GM12878 (cell line): ENCODE results near the gene CCSER1. TPM values are rescaled to one million over a fixed set of nuclear protein-coding genes. Genes with fewer than 3 reads are reported as not detected.

Experiments
- ATAC-seq: fragments of 200-7000 bp; cut with Tn5 transposase; 3 replicates; pipeline ENCODE4 v1.9.1; 2020; ENCODE audit warnings: mild to moderate bottlenecking, moderate library complexity
- BruUV-seq: library from RNA; stranded (reverse); fragments of 400-500 nt; replicated peaks from 2 replicates; lab custom pipeline; 2021; lab: Mats Ljungman, UMichigan
- CTCF ChIA-PET: fragments of 300-600 bp; sonication (Branson Sonifier 250); formaldehyde crosslinking; extraction: SDS; loops from one replicate; lab custom pipeline; 2021; ENCODE audit warnings: inconsistent platforms; lab: Yijun Ruan, JAX
- POLR2A ChIA-PET: fragments of 350-600 bp; formaldehyde crosslinking; extraction: SDS; loops from one replicate; lab custom pipeline; 2021; ENCODE audit warnings: inconsistent platforms; lab: Charles Lee
- RAD21 ChIA-PET: fragments of 300-600 bp; sonication (Branson Sonifier 250); formaldehyde crosslinking; loops from one replicate; lab custom pipeline; 2023; ENCODE audit warnings: antibody characterized with exemption; ENCODE audit not compliant: unreplicated experiment; lab: Charles Lee
- SMC1A ChIA-PET: fragments of 300-600 bp; sonication (Branson Sonifier 250); formaldehyde crosslinking; loops from one replicate; lab custom pipeline; 2023; ENCODE audit not compliant: unreplicated experiment, uncharacterized antibody; lab: Charles Lee
- DNase-seq: peaks from one replicate; pipeline ENCODE4 v3.0.0-alpha.2; 2011; ENCODE audit warnings: low read depth, low spot score
- FAIRE-seq: peaks from 3 replicates; lab custom pipeline; 2011; peaks lifted over from hg19 to GRCh38; lab: Jason Lieb, UNC
- H2AFZ ChIP-seq: 2 replicates; pipeline ENCODE4 v1.6.0; 2011; ENCODE audit warnings: low read depth, low read length, control low read depth; ENCODE audit not compliant: control insufficient read depth
- H3K27ac ChIP-seq: 2 replicates; pipeline ENCODE4 v1.5.1; 2011; ENCODE audit warnings: control low read depth; ENCODE audit not compliant: control insufficient read depth, insufficient read depth
- H3K27me3 ChIP-seq, 2 experiments: replicated peaks in 1 of 2; 2 replicates each; pipeline versions ENCODE4 v1.6.0 to v1.6.1; 2011; ENCODE audit warnings: low read length in 1 of 2; ENCODE audit not compliant: control insufficient read depth in 2 of 2, insufficient read depth in 2 of 2
- H3K36me3 ChIP-seq, 2 experiments: 2 replicates each; pipeline ENCODE4 v1.5.1; 2011; ENCODE audit warnings: low read length in 1 of 2; ENCODE audit not compliant: control insufficient read depth in 2 of 2, insufficient read depth in 2 of 2
- H3K4me1 ChIP-seq: 2 replicates; pipeline ENCODE4 v1.6.1; 2011; ENCODE audit warnings: mild to moderate bottlenecking, low read length, moderate library complexity, mixed read lengths; ENCODE audit not compliant: control insufficient read depth, insufficient read depth
- H3K4me2 ChIP-seq: 2 replicates; pipeline ENCODE4 v1.6.0; 2011; ENCODE audit warnings: control low read depth; ENCODE audit not compliant: control insufficient read depth, insufficient read depth
- H3K4me3 ChIP-seq: fragments of 200-600 bp; sonication (generic); 2 replicates; pipeline ENCODE4 v1.5.1; 2016
- H3K79me2 ChIP-seq: 2 replicates; pipeline ENCODE4 v1.6.0; 2011; ENCODE audit warnings: low read length; ENCODE audit not compliant: control insufficient read depth, insufficient read depth
- H3K9ac ChIP-seq: 2 replicates; pipeline ENCODE4 v1.8.0; 2011; ENCODE audit warnings: low read length, control low read depth, mixed read lengths; ENCODE audit not compliant: control insufficient read depth, insufficient read depth
- H3K9me3 ChIP-seq: replicated peaks from 3 replicates; pipeline ENCODE4 v1.5.1; 2011; ENCODE audit warnings: mild to moderate bottlenecking, low read length; ENCODE audit not compliant: control insufficient read depth, insufficient read depth
- H4K20me1 ChIP-seq: 2 replicates; pipeline ENCODE4 v1.6.0; 2011; ENCODE audit not compliant: control insufficient read depth, insufficient read depth
- CTCF ChIP-seq, 3 experiments: IDR thresholded peaks in 2 of 3; conservative IDR thresholded peaks in 1 of 3; 2 replicates each; pipeline ENCODE4 v1.5.1; 2011; ENCODE audit warnings: low read depth in 3 of 3, low read length in 3 of 3, mild to moderate bottlenecking in 3 of 3, control low read depth in 2 of 3, moderate library complexity in 2 of 3, inconsistent platforms in 1 of 3, mixed read lengths in 1 of 3; ENCODE audit not compliant: control insufficient read depth in 2 of 3, insufficient read depth in 1 of 3; ENCODE audit errors: extremely low read depth in 1 of 3
- DPF2 ChIP-seq: fragments of 450-650 bp; IDR thresholded peaks from 2 replicates; pipeline ENCODE4 v1.6.1; 2017; ENCODE audit warnings: mild to moderate bottlenecking
- E4F1 ChIP-seq: fragments of 450-650 bp; IDR thresholded peaks from 2 replicates; pipeline ENCODE4 v1.6.1; 2018; ENCODE audit warnings: borderline replicate concordance, mild to moderate bottlenecking; ENCODE audit not compliant: partially characterized antibody
- EGR1 ChIP-seq, 2 experiments: IDR thresholded peaks; 1 replicate in 1 of 2; 2 replicates in 1 of 2; pipeline ENCODE4 v1.6.1; 2011 to 2012; ENCODE audit warnings: low read depth in 2 of 2, low read length in 2 of 2, borderline replicate concordance in 1 of 2, mild to moderate bottlenecking in 1 of 2, moderate library complexity in 1 of 2
- ESRRA ChIP-seq: IDR thresholded peaks from 2 replicates; pipeline ENCODE4 v1.6.1; 2012; ENCODE audit warnings: mild to moderate bottlenecking, low read length, improper control_type of control experiment
- HDGF ChIP-seq: fragments of 450-650 bp; IDR thresholded peaks from 2 replicates; pipeline ENCODE4 v1.6.1; 2016; ENCODE audit warnings: antibody characterized with exemption
- KDM1A ChIP-seq: fragments of 200-600 bp; sonication (generic); IDR thresholded peaks from 2 replicates; pipeline ENCODE4 v1.6.1; 2016; ENCODE audit warnings: borderline replicate concordance
- NR2C2 ChIP-seq: IDR thresholded peaks from 2 replicates; pipeline ENCODE4 v1.6.1; 2011; ENCODE audit warnings: borderline replicate concordance, low read depth; ENCODE audit not compliant: control insufficient read depth, insufficient read length
- POLR2AphosphoS2 ChIP-seq: IDR thresholded peaks from 2 replicates; pipeline ENCODE4 v1.6.1; 2011; ENCODE audit warnings: low read depth, mild to moderate bottlenecking, low read length, improper control_type of control experiment, moderate library complexity
- SMC3 ChIP-seq: IDR thresholded peaks from 2 replicates; pipeline ENCODE4 v1.6.1; 2011; ENCODE audit warnings: low read length, improper control_type of control experiment, borderline replicate concordance
- TAF1 ChIP-seq: IDR thresholded peaks from 2 replicates; pipeline ENCODE4 v1.6.1; 2011; ENCODE audit warnings: mild to moderate bottlenecking, low read depth, low read length, borderline replicate concordance
- TCF7 ChIP-seq: IDR thresholded peaks from 2 replicates; pipeline ENCODE4 v1.6.1; 2014; ENCODE audit warnings: antibody characterized with exemption, borderline replicate concordance
- ZBTB40 ChIP-seq: fragments of 450-650 bp; IDR thresholded peaks from 2 replicates; pipeline ENCODE4 v1.6.1; 2016; ENCODE audit warnings: mild to moderate bottlenecking, moderate library complexity, borderline replicate concordance
- ZNF384 ChIP-seq: IDR thresholded peaks from 2 replicates; pipeline ENCODE4 v1.6.1; 2012; ENCODE audit warnings: low read depth, mild to moderate bottlenecking, low read length, improper control_type of control experiment, borderline replicate concordance
- WGBS: methylation state at CpG from one replicate; pipeline ENCODE4 v1.1.6; 2016; ENCODE audit warnings: low lambda C conversion rate; ENCODE audit not compliant: insufficient replicate concordance, insufficient coverage; ENCODE audit errors: missing lambda C conversion rate; 5-methylcytosine and 5-hydroxymethylcytosine counted together
- in situ Hi-C: fragments of 300-500 bp; cut with MboI; formaldehyde crosslinking; loops from 9 replicates; pipeline ENCODE4 v1.14.3; 2018; ENCODE audit warnings: mixed read lengths
- intact Hi-C: fragments of 100-400 bp; cut with micrococcal nuclease; formaldehyde crosslinking; loops from one replicate; pipeline ENCODE4 v1.14.2; 2022; ENCODE audit not compliant: unreplicated experiment
- polyA plus RNA-seq, 11 experiments: library from polyadenylated mRNA; depleted of rRNA in 4 of 11; unstranded in 6 of 11; stranded (reverse) in 5 of 11; fragments of >200 nt; fragmentation: Nextera tagmentation in 4 of 11; fragmentation: Illumina TruSeq in 1 of 11; extraction: Ambion mirVana in 4 of 11; extraction: Trizol in 1 of 11; gene quantifications; 1 replicate in 1 of 11; 2 replicates in 10 of 11; pipeline versions ENCODE4 v1.2.1 to v1.2.3, GENCODE V29; 2011 to 2016; ENCODE audit warnings: inconsistent platforms in 2 of 11, missing spikeins in 2 of 11, low read depth in 1 of 11
- total RNA-seq, 4 experiments: library from RNA; depleted of rRNA in 3 of 4; stranded (reverse); fragments of >200 nt in 3 of 4; fragmentation: Illumina TruSeq in 1 of 4; extraction: Trizol in 1 of 4; gene quantifications; 2 replicates each; pipeline versions ENCODE4 v1.2.1 to v1.2.3, GENCODE V29; 2013 to 2021

The CCSER1 gene
- total and polyA plus RNA-seq, 10 of the 15 experiments (the other 5 are each of a cell fraction or from before 2014, with no cell fraction given) = 0.22 to 2.7 (median 1.0) TPM

- TF ChIP-seq E4F1 = no peak
These were observed 996.5 kb downstream of the CCSER1 start (continued) for GRCh38 chr4:91123742-91124141.

- no peak for ATAC-seq
- SMC1A ChIA-PET = no interaction called here
These were observed 1000.0 kb downstream of the CCSER1 start for GRCh38 chr4:91127192-91127591.

More at GRCh38 chr4:91127192-91127591, 1000.0 kb downstream of the CCSER1 start:
- Histone ChIP-seq H3K4me3 (no peak overlapping the region), H3K9me3 (no peaks in the 10 kb centered on the region), H3K27me3 (no peaks in the 10 kb centered on the region), H2AFZ (no peak overlapping the region), H3K36me3 (no peaks in the 10 kb centered on the region), H3K4me2 (no peak overlapping the region), H3K4me1 (no peaks in the 10 kb centered on the region), H3K79me2 (no peaks in the 10 kb centered on the region), H3K9ac (no peak overlapping the region), H3K27ac (no peak overlapping the region), H4K20me1 (no peaks in the 10 kb centered on the region)
- POLR2A ChIA-PET = no interaction called here
- in situ Hi-C loops = no loop called here
- RAD21 ChIA-PET = no interaction called here
- WGBS = 0% methylated on average over 2 of the region's 2 CpGs
- intact Hi-C loops = no loop called here
- TF ChIP-seq TAF1 (no peak), HDGF (no peak), TCF7 (no peak), EGR1 (IDR thresholded peaks at IDR 0.05; ENCODE audit: borderline replicate concordance in 1 of 2, low read depth in 2 of 2, low read length in 2 of 2) (no peak), KDM1A (no peak), SMC3 (no peak), NR2C2 (no peak), ZBTB40 (no peak), POLR2AphosphoS2 (no peak), DPF2 (no peak), CTCF (IDR thresholded peaks at IDR 0.05 in 2 of 3, conservative IDR thresholded peaks at IDR 0.05 in 1 of 3; ENCODE audit: control insufficient read depth in 2 of 3, extremely low read depth in 1 of 3, insufficient read depth in 1 of 3, low read depth in 3 of 3, low read length in 3 of 3) (no peak), ZNF384 (no peak), ESRRA (no peak)
- DNase-seq (no peak), FAIRE-seq (no peak)
- no TSS peak for BruUV-seq
- CTCF ChIA-PET = no interaction called here
